Breast epithelium (tissue), 4 donors: ENCODE measurements around the gene NUP37. TPM values are rescaled to one million over a fixed set of nuclear protein-coding genes. Genes with fewer than 3 reads are reported as not detected.

Experiments
- DNase-seq, 2 donors: peaks; one replicate each; pipeline ENCODE4 v3.0.0-alpha.2; 2019; ENCODE audit warnings: low spot score in 2 of 2
- H3K27ac ChIP-seq, 2 donors: fragments of 200-600 bp; sonication (generic) in 1 of 2; one replicate each; pipeline ENCODE4 v1.5.1; 2016 to 2019; ENCODE audit warnings: mild to moderate bottlenecking in 1 of 2
- H3K27me3 ChIP-seq, 2 donors: fragments of 200-600 bp; sonication (generic) in 1 of 2; one replicate each; pipeline versions ENCODE4 v1.5.1 to v1.6.0; 2017 to 2019; ENCODE audit warnings: control low read depth in 1 of 2, mild to moderate bottlenecking in 1 of 2
- H3K36me3 ChIP-seq: fragments of 200-600 bp; one replicate; pipeline ENCODE4 v1.5.1; 2019
- H3K4me1 ChIP-seq, 2 donors: fragments of 200-600 bp; sonication (generic); one replicate each; pipeline ENCODE4 v1.5.1; 2016 to 2019; ENCODE audit warnings: control low read depth in 1 of 2
- H3K4me3 ChIP-seq, 3 donors: fragments of 200-600 bp; sonication (generic); 1 replicate in 2 of 3; 2 replicates in 1 of 3; pipeline ENCODE4 v1.5.1; 2016 to 2019; ENCODE audit warnings: mild to moderate bottlenecking in 3 of 3, moderate library complexity in 2 of 3
- H3K9me3 ChIP-seq, 2 donors: fragments of 200-600 bp; sonication (generic) in 1 of 2; one replicate each; pipeline ENCODE4 v1.5.1; 2016 to 2019; ENCODE audit warnings: control low read depth in 1 of 2
- CTCF ChIP-seq, 3 donors: fragments of 450-650 bp; IDR thresholded peaks; one replicate each; pipeline ENCODE4 v1.5.1; 2016 to 2017; ENCODE audit warnings: antibody characterized with exemption in 3 of 3, mild to moderate bottlenecking in 3 of 3, moderate library complexity in 3 of 3
- POLR2A ChIP-seq: fragments of 450-650 bp; IDR thresholded peaks from one replicate; pipeline ENCODE4 v1.6.1; 2016; ENCODE audit warnings: antibody characterized with exemption, mild to moderate bottlenecking, moderate library complexity
- POLR2AphosphoS5 ChIP-seq, 3 donors: sonication (generic); formaldehyde crosslinking; IDR thresholded peaks; one replicate each; pipeline ENCODE4 v1.6.1; 2017; ENCODE audit warnings: antibody characterized with exemption in 3 of 3
- intact Hi-C: fragments of 100-400 bp; cut with DNase I; formaldehyde crosslinking; loops from one replicate; pipeline ENCODE4 v1.15.1; 2023; ENCODE audit warnings: low total_unique reads
- total RNA-seq, 3 donors: library from RNA; depleted of rRNA; stranded (reverse); fragments of >200 nt; gene quantifications; one replicate each; pipeline ENCODE4 v1.1.0, GENCODE V29; 2016

NUP37 gene
- total RNA-seq, 3 donors from 2014 or later, result 16.7 to 17.9 (median 17.9) TPM

GRCh38 chr12:102051431-102051965 lies 68.4 kb downstream of the NUP37 start:
- no peaks in the 10 kb centered on the region for H3K36me3 ChIP-seq
- no peaks in the 10 kb centered on the region for H3K27me3 ChIP-seq
- H3K27ac ChIP-seq, result no peak overlapping the region
- no peak overlapping the region for H3K4me3 ChIP-seq
- H3K4me1 ChIP-seq, result no peaks in the 10 kb centered on the region
- intact Hi-C loops, result no loop called here
- TF ChIP-seq POLR2A, result no peak
- TF ChIP-seq POLR2AphosphoS5 (IDR thresholded peaks at IDR 0.05), result no peak
- TF ChIP-seq CTCF (IDR thresholded peaks at IDR 0.05), result no peak
- DNase-seq, result no peak
- H3K9me3 ChIP-seq, result no peaks in the 10 kb centered on the region

- H3K27me3 ChIP-seq, result no peaks in the 10 kb centered on the region
- TF ChIP-seq POLR2A (no peak), POLR2AphosphoS5 (IDR thresholded peaks at IDR 0.05) (no peak), CTCF (IDR thresholded peaks at IDR 0.05) (no peak)
- H3K27ac ChIP-seq, result no peak overlapping the region
- H3K9me3 ChIP-seq, result no peaks in the 10 kb centered on the region
- H3K4me3 ChIP-seq, result no peak overlapping the region
- no peaks in the 10 kb centered on the region for H3K36me3 ChIP-seq
- DNase-seq, result no peak
- H3K4me1 ChIP-seq, result no peaks in the 10 kb centered on the region
- intact Hi-C loops, result no loop called here
Measured at GRCh38 chr12:102050660-102051430, 69.1 kb downstream of the NUP37 start.

- no peak for TF ChIP-seq CTCF (IDR thresholded peaks at IDR 0.05)
- TF ChIP-seq POLR2AphosphoS5 (IDR thresholded peaks at IDR 0.05), result no peak
- no peak for TF ChIP-seq POLR2A
- H3K4me1 ChIP-seq, result no peaks in the 10 kb centered on the region
- DNase-seq, result no peak
- no peaks in the 10 kb centered on the region for H3K9me3 ChIP-seq
- H3K27me3 ChIP-seq, result no peaks in the 10 kb centered on the region
- intact Hi-C loops, result no loop called here
- H3K36me3 ChIP-seq, result peaks cover 3% of the 10 kb centered on the region
- no peak overlapping the region for H3K27ac ChIP-seq
- H3K4me3 ChIP-seq, result no peak overlapping the region
Measured at GRCh38 chr12:102043928-102044327, 76.0 kb downstream of the NUP37 start.

GRCh38 chr12:102033991-102034745 lies 85.7 kb downstream of the NUP37 start:
- TF ChIP-seq CTCF (IDR thresholded peaks at IDR 0.05) (no peak), POLR2AphosphoS5 (IDR thresholded peaks at IDR 0.05) (no peak), POLR2A (no peak)
- Histone ChIP-seq H3K4me1 (no peaks in the 10 kb centered on the region), H3K4me3 (no peak overlapping the region), H3K36me3 (peaks cover 3% of the 10 kb centered on the region), H3K27me3 (no peaks in the 10 kb centered on the region), H3K27ac (no peak overlapping the region), H3K9me3 (no peaks in the 10 kb centered on the region)
- DNase-seq, result no peak
- intact Hi-C loops, result no loop called here

- no peak for TF ChIP-seq POLR2AphosphoS5 (IDR thresholded peaks at IDR 0.05)
- no peak for TF ChIP-seq CTCF (IDR thresholded peaks at IDR 0.05)
- TF ChIP-seq POLR2A, result no peak
- intact Hi-C loops, result no loop called here
- H3K36me3 ChIP-seq, result peaks cover 3% of the 10 kb centered on the region
Measured at GRCh38 chr12:102031852-102032251, 88.1 kb downstream of the NUP37 start.

More at GRCh38 chr12:102031852-102032251, 88.1 kb downstream of the NUP37 start:
- Histone ChIP-seq H3K4me3 (no peak overlapping the region), H3K27me3 (no peaks in the 10 kb centered on the region), H3K27ac (no peak overlapping the region), H3K4me1 (no peaks in the 10 kb centered on the region), H3K9me3 (no peaks in the 10 kb centered on the region)
- DNase-seq, result no peak
